Fibroblast of the conjunctiva (primary cell): ENCODE measurements around the gene OR6N1.

Experiments used
- DNase-seq: peaks from one replicate; pipeline ENCODE4 v3.0.0-alpha.2; 2010; ENCODE audit warnings: low read depth

Gene OR6N1, protein sequence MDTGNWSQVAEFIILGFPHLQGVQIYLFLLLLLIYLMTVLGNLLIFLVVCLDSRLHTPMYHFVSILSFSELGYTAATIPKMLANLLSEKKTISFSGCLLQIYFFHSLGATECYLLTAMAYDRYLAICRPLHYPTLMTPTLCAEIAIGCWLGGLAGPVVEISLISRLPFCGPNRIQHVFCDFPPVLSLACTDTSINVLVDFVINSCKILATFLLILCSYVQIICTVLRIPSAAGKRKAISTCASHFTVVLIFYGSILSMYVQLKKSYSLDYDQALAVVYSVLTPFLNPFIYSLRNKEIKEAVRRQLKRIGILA

GRCh38 chr1:158771950-158772866 is at the start of gene OR6N1:
TSS of gene OR6N1 (minus strand) at chr1:158772195. CDS start at chr1:158766682, 5,513 bp downstream.
- no peak for DNase-seq

DNA sequence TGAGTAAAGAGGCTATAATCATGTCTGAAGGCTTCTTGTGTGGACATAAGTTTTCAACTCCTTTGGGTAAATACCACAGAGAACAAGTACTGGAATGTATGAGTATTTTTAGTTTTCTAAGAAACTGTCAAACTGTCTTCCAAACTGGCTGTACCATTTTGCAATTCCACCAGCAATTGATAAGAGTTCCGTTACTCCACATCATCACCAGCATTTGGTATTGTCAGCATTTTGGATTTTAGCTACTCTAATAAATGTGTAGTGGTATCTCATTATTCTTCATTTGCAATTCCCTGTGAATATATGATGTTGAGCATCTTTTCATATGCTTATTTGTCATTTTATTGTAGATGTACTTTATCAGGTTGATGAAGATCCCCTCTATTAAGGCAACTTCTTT is 49.7 kb upstream of the OR6N1 start:
- DNase-seq, result no peak

GRCh38 chr1:158819461-158820443 is 47.8 kb upstream of the OR6N1 start:
- no peak for DNase-seq

DNA sequence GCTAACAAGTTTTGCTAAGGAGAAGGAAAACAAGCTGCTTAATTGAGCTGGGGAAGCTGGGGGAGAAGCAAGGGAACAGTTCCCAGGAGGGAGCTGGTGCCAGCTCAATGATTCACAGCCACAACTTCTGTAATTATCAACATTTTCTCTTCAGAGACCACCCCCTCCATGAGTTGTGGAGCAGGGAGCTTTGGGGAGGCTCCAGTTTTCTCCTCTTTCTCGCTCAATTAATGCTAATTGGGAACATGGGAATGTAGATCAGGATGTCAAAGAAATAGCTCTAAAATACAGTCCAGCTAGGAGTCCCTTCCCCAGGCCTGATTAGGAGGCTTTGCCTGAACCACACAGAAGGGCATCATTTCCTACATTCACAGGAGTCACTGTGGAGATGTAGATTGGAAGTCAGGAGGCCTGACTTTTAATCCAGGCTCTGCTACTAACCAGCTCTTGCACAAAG is 47.0 kb upstream of the OR6N1 start:
- no peak for DNase-seq

GRCh38 chr1:158818560-158818959 is 46.6 kb upstream of the OR6N1 start:
- no peak for DNase-seq

DNA sequence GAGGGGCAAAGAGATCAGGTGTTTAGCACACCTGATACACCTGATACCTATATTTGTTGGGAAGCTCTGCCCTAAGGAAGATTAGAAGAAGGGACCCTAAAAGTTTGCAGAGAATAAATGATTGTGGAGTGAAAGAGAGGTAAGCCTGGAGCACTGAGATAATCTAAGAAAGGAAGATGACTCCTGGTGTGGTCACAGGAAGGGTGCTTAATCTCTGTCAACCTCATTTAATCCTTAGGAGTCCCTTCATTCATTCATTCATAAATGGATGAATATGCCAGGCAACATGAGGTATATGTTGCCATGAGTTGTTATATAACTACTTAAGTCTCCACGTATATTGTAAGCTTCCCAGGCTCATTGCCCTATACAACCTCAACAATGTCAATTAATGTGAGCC is 43.0 kb upstream of the OR6N1 start:
- DNase-seq, result no peak

DNA sequence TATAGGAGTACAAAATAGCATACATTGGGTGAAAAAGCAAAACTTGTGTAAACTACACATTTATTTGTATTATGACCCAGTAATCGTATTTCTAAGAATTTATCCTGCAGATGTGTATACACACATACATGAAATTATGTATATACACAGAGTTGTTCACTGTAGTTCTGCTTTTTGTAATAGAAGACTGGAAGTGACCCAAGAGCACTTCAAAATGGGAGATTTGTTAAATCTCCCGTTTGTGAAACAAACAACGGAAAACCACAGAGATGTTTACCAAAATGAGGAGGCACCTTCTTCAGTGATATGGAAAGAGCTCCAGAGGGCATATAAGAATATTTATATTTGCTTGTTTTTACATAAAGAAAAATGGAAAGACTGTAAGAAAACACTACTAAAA is 41.2 kb upstream of the OR6N1 start:
- no peak for DNase-seq

GRCh38 chr1:158812336-158812735 is 40.3 kb upstream of the OR6N1 start:
- no peak for DNase-seq

DNA sequence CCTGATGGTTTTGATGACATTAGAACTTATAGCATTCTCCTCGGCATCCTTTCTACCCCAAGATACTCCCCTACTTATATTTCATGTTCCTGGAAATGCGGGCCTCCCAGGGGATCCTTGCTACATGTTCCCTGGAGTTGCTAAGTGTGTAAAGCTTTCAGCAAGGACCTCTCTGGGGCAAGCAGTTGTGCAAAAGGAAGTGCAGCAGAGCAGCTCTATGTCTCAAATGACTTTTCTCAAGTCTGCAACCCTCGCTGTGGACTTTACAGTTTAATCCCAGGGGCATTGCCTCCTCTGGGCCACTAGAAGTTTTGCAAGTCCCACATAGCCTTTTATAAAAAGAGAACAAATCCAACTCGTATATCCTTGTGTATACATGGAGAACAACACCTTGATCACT is 38.3 kb upstream of the OR6N1 start:
- no peak for DNase-seq

DNA sequence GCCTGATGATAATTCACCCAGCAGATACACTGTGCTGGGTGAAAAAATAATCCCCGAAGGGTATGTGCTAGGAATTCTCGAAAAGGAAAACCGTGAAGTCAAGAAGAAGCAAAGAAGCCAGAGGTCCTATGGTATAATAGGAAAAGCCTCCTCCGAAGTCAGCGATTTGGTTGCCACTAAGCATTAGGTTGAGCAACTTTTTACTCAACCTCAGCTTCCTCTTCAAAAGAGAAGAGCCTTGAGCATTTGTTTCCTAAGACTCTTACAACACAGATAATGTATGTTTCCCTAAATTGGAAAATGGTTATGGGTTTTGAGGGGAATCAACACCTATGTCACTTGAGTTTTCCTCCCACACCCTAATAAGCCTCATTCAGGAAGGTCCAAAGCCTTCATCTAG is 37.9 kb upstream of the OR6N1 start:
- no peak for DNase-seq

DNA sequence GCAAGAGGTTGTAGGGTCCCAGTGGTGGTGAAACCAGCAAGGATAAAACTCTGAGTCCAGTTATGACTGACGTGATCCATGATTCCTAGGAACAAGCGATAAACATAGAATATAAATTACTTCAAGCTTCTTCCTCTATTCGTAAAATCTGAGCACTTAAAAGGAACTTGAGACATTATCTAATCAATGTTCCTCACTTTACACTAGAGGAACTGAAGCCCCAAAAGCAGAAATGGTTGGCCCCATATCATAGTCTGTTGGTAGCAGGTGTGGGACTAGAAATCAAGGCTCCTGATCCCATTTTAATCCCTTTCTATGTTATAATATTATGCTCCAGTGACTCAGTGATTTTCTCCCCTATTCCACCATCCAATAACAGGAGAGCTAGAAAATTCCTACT is 37.3 kb upstream of the OR6N1 start:
- DNase-seq, result no peak

- no peak for DNase-seq
Observed at GRCh38 chr1:158806916-158807536, 35.0 kb upstream of the OR6N1 start.

- no peak for DNase-seq
Observed at GRCh38 chr1:158803678-158804077, 31.7 kb upstream of the OR6N1 start.

- no peak for DNase-seq
Observed at GRCh38 chr1:158801396-158801795, 29.4 kb upstream of the OR6N1 start.

DNA sequence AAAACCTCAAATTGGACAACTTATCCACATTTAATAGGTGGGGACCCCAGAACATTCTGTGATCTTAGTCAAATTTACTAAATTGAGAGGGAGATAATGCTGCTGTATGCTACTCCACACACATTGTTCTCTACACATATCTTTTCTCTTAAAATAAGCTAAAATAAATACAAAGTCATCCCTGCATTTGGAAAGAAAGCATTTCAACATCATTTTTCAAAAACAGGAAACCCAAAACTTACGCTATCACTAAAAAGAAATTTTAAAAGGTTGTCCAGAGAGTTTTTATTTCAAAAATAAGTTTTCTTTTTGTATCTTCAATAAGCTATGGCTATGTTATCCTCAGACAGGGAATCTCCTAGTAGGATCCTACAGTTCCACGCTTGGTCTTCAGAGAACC is 28.5 kb upstream of the OR6N1 start:
- DNase-seq, result no peak

DNA sequence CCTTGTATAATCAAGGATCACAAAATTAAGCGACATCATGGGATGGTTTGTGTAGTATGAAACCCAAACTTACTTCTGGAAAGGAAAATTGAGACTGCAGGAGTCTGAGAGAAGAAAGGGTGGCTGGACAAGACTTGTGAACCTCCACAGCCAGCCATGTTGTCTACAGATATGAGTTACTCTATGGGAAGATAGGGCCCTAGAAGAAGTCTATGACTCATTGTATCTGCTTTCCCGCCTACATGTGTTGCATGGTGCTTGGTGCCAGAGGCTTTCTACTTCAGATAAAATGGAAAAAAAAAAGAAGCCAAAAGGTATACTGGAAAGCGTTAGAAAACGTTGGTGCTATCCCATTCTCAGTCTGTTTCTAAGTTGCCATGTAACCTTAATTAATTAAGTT is 27.7 kb upstream of the OR6N1 start:
- no peak for DNase-seq

- DNase-seq, result no peak
Observed at GRCh38 chr1:158798531-158798930, 26.5 kb upstream of the OR6N1 start.

DNA sequence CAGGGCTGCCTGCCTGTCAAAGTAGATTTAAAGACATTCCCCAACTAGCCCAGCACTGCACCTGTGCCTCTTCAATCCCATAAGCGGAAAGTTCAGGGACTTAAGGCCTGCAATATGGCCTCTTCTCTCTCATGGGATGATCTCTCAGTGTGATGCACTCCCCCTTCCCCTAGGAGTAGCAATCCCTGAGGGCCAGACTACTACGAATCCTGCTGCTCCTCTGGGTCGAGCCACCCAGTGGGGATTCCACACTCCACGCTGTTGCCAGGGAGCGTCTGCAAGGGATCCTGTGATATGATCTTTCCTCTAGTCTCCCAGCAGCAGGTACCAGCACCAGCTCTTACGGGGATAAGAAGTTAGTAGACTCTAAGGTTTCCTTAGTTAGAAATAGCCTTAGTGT is 22.3 kb upstream of the OR6N1 start:
- DNase-seq, result no peak

GRCh38 chr1:158793604-158794003 is 21.6 kb upstream of the OR6N1 start:
- DNase-seq, result no peak

DNA sequence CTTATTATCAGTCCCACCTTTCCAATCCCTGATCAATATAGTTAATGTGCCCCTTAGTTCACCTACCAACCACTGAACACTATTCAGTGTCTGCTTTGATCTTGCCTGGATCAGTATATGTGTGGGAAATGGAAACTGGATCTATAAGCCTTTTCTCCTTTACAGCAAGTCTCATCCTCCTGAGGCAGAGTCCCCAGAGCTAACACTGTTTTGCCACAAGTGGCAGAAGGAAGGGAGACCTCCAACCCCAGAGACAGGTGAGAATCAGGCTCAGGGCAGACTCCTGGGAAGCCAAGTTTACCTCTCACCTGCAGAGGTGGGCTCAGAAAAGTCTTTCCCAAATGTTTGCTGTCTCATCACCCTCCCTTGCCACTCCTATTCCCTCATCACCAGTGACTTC is 9.1 kb upstream of the OR6N1 start, which contains the start of gene OR6N2:
Gene OR6N2 (minus strand): TSS at position 101 of the 400 bp plus-strand sequence. CDS start 3,569 bp downstream, outside the sequence.
- no peak for DNase-seq

DNA sequence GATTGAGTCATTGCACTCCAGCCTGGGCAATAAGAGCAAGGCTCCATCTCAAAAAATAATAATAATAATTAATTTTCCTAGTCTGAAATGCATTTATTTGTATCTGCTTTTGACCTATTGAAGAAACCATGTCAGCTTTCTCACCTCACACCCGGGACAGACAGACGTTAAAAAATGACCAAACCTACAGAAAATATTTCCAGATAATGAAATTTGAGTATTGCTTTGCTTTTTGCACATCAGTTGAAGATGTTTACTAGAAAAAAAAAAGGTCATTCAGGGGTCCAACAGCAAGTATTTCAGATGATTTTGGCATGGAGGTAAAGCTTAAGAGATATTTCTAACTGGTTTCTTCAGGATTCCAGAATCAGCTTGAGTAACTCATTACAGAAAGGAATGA is 17.6 kb downstream of the OR6N1 start, which contains the start of gene OR6K6:
Gene OR6K6 (plus strand): TSS at position 301 of the 400 bp plus-strand sequence. CDS start 168 bp downstream, outside the sequence.
- no peak for DNase-seq
